Sigmoid colon (tissue), 7 donors: ENCODE results near the gene EEFSEC. TPM values are rescaled to one million over a fixed set of nuclear protein-coding genes. Genes with fewer than 3 reads are reported as not detected.

Experiments
- DNase-seq: peaks from one replicate; pipeline ENCODE4 v3.0.0-alpha.2; 2019
- H3K27ac ChIP-seq, 4 donors: fragments of 200-600 bp; sonication (generic); one replicate each; pipeline ENCODE4 v1.5.1; 2016 to 2019; ENCODE audit warnings: mild to moderate bottlenecking in 1 of 4
- H3K27me3 ChIP-seq, 3 donors: fragments of 200-600 bp; sonication (generic); one replicate each; pipeline ENCODE4 v1.5.1; 2019; ENCODE audit warnings: mild to moderate bottlenecking in 1 of 3
- H3K36me3 ChIP-seq, 4 donors: fragments of 200-600 bp; sonication (generic); one replicate each; pipeline ENCODE4 v1.5.1; 2016 to 2019
- H3K4me1 ChIP-seq, 4 donors: fragments of 200-600 bp; sonication (generic); one replicate each; pipeline ENCODE4 v1.5.1; 2017 to 2019
- H3K4me3 ChIP-seq, 4 donors: fragments of 200-600 bp; sonication (generic); one replicate each; pipeline ENCODE4 v1.5.1; 2017 to 2019; ENCODE audit warnings: mild to moderate bottlenecking in 2 of 4, moderate library complexity in 1 of 4
- H3K9me3 ChIP-seq, 4 donors: fragments of 200-600 bp in 3 of 4; sonication (generic) in 3 of 4; one replicate each; pipeline versions ENCODE4 v1.5.1 to v1.6.1; 2013 to 2019
- EP300 ChIP-seq, 4 donors: sonication (generic); formaldehyde crosslinking; IDR thresholded peaks; one replicate each; pipeline ENCODE4 v1.6.1; 2017; ENCODE audit warnings: antibody characterized with exemption in 4 of 4
- POLR2A ChIP-seq, 2 donors: fragments of 450-650 bp; IDR thresholded peaks; one replicate each; pipeline ENCODE4 v1.6.1; 2016; ENCODE audit warnings: antibody characterized with exemption in 2 of 2, mild to moderate bottlenecking in 2 of 2, moderate library complexity in 2 of 2
- POLR2AphosphoS5 ChIP-seq, 4 donors: sonication (generic); formaldehyde crosslinking; IDR thresholded peaks; one replicate each; pipeline ENCODE4 v1.6.1; 2017; ENCODE audit warnings: antibody characterized with exemption in 4 of 4
- WGBS, 2 donors: extraction: QIAGEN DNeasy Blood & Tissue Kit; methylation state at CpG; one replicate each; pipeline ENCODE4 v1.1.7; 2013; 5-methylcytosine and 5-hydroxymethylcytosine counted together
- intact Hi-C: fragments of 100-400 bp; cut with DNase I; formaldehyde crosslinking; loops from one replicate; pipeline ENCODE4 v1.15.1; 2023
- polyA plus RNA-seq, 3 donors: library from polyadenylated mRNA; stranded (reverse); fragments of 200-250 nt; gene quantifications; one replicate each; pipeline ENCODE4 v1.2.3, GENCODE V29; 2013
- total RNA-seq, 4 donors: library from RNA; depleted of rRNA; stranded (reverse); fragments of >200 nt; gene quantifications; one replicate each; pipeline ENCODE4 v1.1.0, GENCODE V29; 2016
- TF ChIP-seq, protein P1 (sequence below), 4 experiments: fragments of 450-650 bp in 3 of 4; fragments of 200-600 bp in 1 of 4; IDR thresholded peaks; one replicate each; pipeline ENCODE4 v1.5.1; 2016 to 2019; ENCODE audit warnings: antibody characterized with exemption in 4 of 4, mild to moderate bottlenecking in 3 of 4, moderate library complexity in 2 of 4
- donor health status: healthy with polysubstance abuse.
- donor health status: Bipolar disorder and iron deficiency.
- donor health status: healthy.

Gene EEFSEC
- total and polyA plus RNA-seq, 7 donors, result 5.3 to 16.1 (median 12.2) TPM

DNA sequence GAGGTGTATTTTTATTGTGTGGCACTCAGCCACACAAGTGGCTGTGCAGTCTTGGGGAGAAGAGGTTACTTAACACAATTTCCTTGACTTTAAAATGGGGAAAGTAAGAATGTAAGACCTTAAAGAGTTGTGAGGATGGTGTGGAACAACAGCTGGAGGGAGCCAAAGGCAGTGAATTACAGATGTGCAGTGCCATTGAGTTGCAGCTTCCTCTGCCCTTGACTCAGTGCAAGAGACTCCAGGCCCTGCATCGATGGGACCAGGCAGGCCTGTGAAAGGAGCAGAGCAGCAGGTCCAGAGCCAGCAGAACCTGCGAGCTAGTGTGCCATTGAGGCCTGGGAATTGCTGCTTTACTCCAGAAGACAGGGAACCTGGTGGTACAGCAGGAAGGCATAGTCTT is 27.2 kb downstream of the EEFSEC start:
- Histone ChIP-seq H3K4me3 (no peak overlapping the region), H3K36me3 (no peaks in the 10 kb centered on the region), H3K27ac (no peak overlapping the region), H3K9me3 (no peaks in the 10 kb centered on the region), H3K27me3 (no peaks in the 10 kb centered on the region), H3K4me1 (peaks cover 0 to 10% (median 0%) of the 10 kb centered on the region in 4 donors)
- 83 to 87% methylated on average over 2 of the region's 2 CpGs for WGBS, 2 donors
- intact Hi-C loops, result no loop called here
- no peak for DNase-seq
- TF ChIP-seq, protein P1, sequence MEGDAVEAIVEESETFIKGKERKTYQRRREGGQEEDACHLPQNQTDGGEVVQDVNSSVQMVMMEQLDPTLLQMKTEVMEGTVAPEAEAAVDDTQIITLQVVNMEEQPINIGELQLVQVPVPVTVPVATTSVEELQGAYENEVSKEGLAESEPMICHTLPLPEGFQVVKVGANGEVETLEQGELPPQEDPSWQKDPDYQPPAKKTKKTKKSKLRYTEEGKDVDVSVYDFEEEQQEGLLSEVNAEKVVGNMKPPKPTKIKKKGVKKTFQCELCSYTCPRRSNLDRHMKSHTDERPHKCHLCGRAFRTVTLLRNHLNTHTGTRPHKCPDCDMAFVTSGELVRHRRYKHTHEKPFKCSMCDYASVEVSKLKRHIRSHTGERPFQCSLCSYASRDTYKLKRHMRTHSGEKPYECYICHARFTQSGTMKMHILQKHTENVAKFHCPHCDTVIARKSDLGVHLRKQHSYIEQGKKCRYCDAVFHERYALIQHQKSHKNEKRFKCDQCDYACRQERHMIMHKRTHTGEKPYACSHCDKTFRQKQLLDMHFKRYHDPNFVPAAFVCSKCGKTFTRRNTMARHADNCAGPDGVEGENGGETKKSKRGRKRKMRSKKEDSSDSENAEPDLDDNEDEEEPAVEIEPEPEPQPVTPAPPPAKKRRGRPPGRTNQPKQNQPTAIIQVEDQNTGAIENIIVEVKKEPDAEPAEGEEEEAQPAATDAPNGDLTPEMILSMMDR (IDR thresholded peaks at IDR 0.05), result no peak

DNA sequence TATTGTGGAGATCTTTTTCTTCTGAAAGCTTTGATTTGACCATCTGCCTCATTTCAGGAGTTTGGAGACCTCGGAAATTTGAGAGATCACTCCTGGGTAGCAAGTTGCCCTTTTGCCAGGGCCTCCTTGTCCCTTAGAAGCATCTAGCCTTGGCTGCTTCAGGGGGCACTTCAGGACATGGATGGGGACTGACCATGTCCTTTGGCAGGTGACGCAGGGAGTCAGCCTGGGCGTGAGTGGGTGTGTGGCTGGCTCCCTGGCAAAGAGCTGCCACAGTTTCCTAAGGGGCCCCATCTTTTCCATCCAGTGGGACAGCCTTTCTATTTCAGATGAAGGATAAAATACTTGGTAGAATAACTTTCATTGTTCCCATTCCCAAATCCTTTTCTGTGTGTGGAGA is 27.6 kb downstream of the EEFSEC start:
- no peaks in the 10 kb centered on the region for H3K27me3 ChIP-seq
- no peak for DNase-seq
- no peak overlapping the region for H3K27ac ChIP-seq
- no peak overlapping the region for H3K4me3 ChIP-seq
- no peaks in the 10 kb centered on the region for H3K9me3 ChIP-seq
- peaks cover 0 to 10% (median 0%) of the 10 kb centered on the region in 4 donors for H3K4me1 ChIP-seq
- H3K36me3 ChIP-seq, result no peaks in the 10 kb centered on the region
- WGBS, 2 donors, result 97 to 98% methylated on average over 3 of the region's 3 CpGs
- intact Hi-C loops, result no loop called here
- TF ChIP-seq POLR2A (IDR thresholded peaks at IDR 0.05), result no peak
- TF ChIP-seq, protein P1 (IDR thresholded peaks at IDR 0.05), result no peak
- TF ChIP-seq POLR2AphosphoS5 (IDR thresholded peaks at IDR 0.05), result no peak
- TF ChIP-seq EP300 (IDR thresholded peaks at IDR 0.05), result no peak

DNA sequence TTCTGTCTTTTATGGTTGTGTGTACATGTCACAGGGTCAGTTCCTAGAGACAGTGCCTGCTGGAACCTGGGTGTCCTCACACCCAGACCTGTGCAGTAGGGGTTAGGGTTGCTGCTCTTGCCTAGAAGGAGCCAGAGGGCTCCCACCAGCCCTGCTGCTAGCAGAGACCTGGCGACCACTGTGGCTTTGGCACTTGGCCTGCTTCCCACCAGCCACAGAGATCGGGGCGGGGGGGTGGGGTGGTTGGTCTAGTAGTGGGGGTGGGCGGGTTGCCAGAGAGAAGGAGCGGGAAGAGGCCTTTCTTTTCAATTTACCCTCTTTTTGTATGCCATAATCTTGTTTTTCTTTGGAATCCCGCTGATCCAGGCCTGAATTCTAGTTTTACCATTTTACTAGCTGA is 29.4 kb downstream of the EEFSEC start:
- 69 to 79% methylated on average over 6 of the region's 6 CpGs for WGBS, 2 donors
- H3K27ac ChIP-seq, result no peak overlapping the region
- H3K4me1 ChIP-seq, result peaks cover 0 to 10% (median 0%) of the 10 kb centered on the region in 4 donors
- intact Hi-C loops, result no loop called here
- DNase-seq, result no peak
- no peaks in the 10 kb centered on the region for H3K27me3 ChIP-seq
- TF ChIP-seq, protein P1 (IDR thresholded peaks at IDR 0.05), result no peak
- TF ChIP-seq EP300 (IDR thresholded peaks at IDR 0.05) (no peak), POLR2A (IDR thresholded peaks at IDR 0.05) (no peak), POLR2AphosphoS5 (IDR thresholded peaks at IDR 0.05) (no peak)
- H3K36me3 ChIP-seq, result no peaks in the 10 kb centered on the region
- no peaks in the 10 kb centered on the region for H3K9me3 ChIP-seq
- no peak overlapping the region for H3K4me3 ChIP-seq

DNA sequence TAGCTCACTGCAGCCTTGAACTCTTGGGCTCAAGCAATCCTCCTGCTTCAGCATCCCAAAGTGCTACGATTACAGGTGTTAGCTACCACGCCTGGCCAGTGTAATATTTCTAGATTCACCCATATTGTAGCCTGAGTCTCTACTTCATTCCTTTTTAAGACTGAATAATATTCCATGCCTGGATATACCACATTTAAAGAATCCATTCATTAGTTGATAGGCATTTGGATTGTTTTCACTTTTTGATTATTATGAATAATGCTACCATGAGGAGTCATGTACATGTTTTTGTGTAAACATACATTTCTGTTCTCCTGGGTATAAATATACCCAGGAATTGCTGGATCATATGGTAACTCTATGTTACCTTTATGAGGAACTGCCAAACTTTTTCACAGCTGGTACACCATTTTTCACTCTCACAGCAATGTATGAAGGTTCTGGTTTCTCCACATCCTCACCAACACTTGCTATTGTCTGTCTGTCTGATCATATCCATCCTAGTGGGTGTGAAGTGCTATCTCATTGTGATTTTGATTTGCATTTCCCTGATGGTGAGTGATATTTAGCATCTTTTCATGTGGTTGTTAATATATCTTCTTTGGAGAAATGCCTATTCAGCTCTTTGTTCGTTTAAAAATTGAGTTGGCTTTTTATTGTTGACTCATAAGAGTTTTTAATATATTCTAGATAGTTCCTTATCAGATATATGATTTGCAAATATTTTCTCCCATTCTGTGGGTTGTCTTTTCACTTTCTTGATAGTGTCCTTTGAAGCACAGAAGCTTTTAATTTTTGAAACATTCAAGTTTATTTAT is 32.6 kb downstream of the EEFSEC start:
- DNase-seq, result no peak
- TF ChIP-seq EP300 (IDR thresholded peaks at IDR 0.05), result no peak
- TF ChIP-seq, protein P1 (IDR thresholded peaks at IDR 0.05), result no peak
- no peak for TF ChIP-seq POLR2AphosphoS5 (IDR thresholded peaks at IDR 0.05)
- no peak for TF ChIP-seq POLR2A (IDR thresholded peaks at IDR 0.05)
- H3K27me3 ChIP-seq, result no peaks in the 10 kb centered on the region
- no peaks in the 10 kb centered on the region for H3K9me3 ChIP-seq
- H3K4me3 ChIP-seq, result no peak overlapping the region
- H3K36me3 ChIP-seq, result no peaks in the 10 kb centered on the region
- intact Hi-C loops, result no loop called here
- WGBS, 2 donors, result 82 to 93% methylated on average over 3 of the region's 3 CpGs
- H3K27ac ChIP-seq, result no peak overlapping the region
- H3K4me1 ChIP-seq, result peaks cover 0 to 7% (median 0%) of the 10 kb centered on the region in 4 donors

DNA sequence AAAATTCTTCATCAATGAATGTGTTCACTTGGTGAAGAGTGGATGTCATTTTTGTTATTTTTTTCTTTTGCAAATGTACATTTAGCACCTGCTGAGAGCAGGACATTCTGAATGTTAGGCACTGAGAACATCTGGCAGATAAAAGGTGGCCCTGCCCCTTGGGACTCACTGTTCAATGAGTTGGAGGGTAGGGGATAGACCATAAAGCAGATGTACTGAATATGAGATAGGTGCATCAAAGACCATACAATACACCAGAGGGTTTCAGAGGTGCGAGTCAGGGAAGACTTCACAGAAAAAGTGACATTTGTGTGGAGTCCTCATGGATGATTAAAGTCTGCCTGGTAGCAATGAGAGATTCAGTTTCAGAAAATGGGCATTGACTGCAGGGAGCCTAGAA is 34.2 kb downstream of the EEFSEC start:
- WGBS, 2 donors, result 72 to 93% methylated on average over 1 of the region's 1 CpG
- no peak overlapping the region for H3K4me3 ChIP-seq
- H3K36me3 ChIP-seq, result no peaks in the 10 kb centered on the region
- H3K4me1 ChIP-seq, result peaks cover 0 to 10% (median 2%) of the 10 kb centered on the region in 4 donors
- no peaks in the 10 kb centered on the region for H3K9me3 ChIP-seq
- no peak overlapping the region for H3K27ac ChIP-seq
- no peak for DNase-seq
- no peaks in the 10 kb centered on the region for H3K27me3 ChIP-seq
- intact Hi-C loops, result no loop called here
- no peak for TF ChIP-seq POLR2A (IDR thresholded peaks at IDR 0.05)
- TF ChIP-seq, protein P1 (IDR thresholded peaks at IDR 0.05), result no peak
- no peak for TF ChIP-seq POLR2AphosphoS5 (IDR thresholded peaks at IDR 0.05)
- no peak for TF ChIP-seq EP300 (IDR thresholded peaks at IDR 0.05)
